Astrocyte of the cerebellum (primary cell): ENCODE results near the gene CPXM2.

ENCODE experiments used
- DNase-seq: peaks from one replicate; pipeline ENCODE4 v3.0.0-alpha.2; 2011; ENCODE audit warnings: low read depth
- H3K4me3 ChIP-seq: 2 replicates; pipeline ENCODE4 v1.5.1; 2011; ENCODE audit warnings: mild to moderate bottlenecking, low read depth, low read length, moderate library complexity
- CTCF ChIP-seq: IDR thresholded peaks from 2 replicates; pipeline ENCODE4 v1.5.1; 2012; ENCODE audit warnings: low read length, low read depth, moderate library complexity, mild to moderate bottlenecking; ENCODE audit errors: missing control alignments
- in situ Hi-C: cut with HindIII; loops from 2 replicates; pipeline ENCODE4 v1.10.0; 2017; ENCODE audit warnings: low sequenced_read_pairs

Gene CPXM2

GRCh38 chr10:123863183-123863575, 28.4 kb downstream of the CPXM2 start:
- TF ChIP-seq CTCF: no peak
- in situ Hi-C loops: no loop called here
- DNase-seq: no peak
- no peak overlapping the region for H3K4me3 ChIP-seq

GRCh38 chr10:123862421-123863182, 29.0 kb downstream of the CPXM2 start:
- in situ Hi-C loops: no loop called here
- H3K4me3 ChIP-seq: no peak overlapping the region
- no peak for DNase-seq
- TF ChIP-seq CTCF: no peak

- no peak for DNase-seq
- no peak for TF ChIP-seq CTCF
- in situ Hi-C loops: no loop called here
- H3K4me3 ChIP-seq: no peak overlapping the region
These were observed 30.8 kb downstream of the CPXM2 start for GRCh38 chr10:123860856-123861255.

- TF ChIP-seq CTCF: no peak
- DNase-seq: no peak
- in situ Hi-C loops: no loop called here
- H3K4me3 ChIP-seq: no peak overlapping the region
These were observed 31.4 kb downstream of the CPXM2 start for GRCh38 chr10:123860209-123860608.

GRCh38 chr10:123859653-123860050, 32.0 kb downstream of the CPXM2 start:
- no peak overlapping the region for H3K4me3 ChIP-seq
- no peak for TF ChIP-seq CTCF
- in situ Hi-C loops: loop anchor here (5.0 kb wide), 1 partner anchor 53 kb away; no protein-coding TSS in a partner anchor
- no peak for DNase-seq

GRCh38 chr10:123858907-123859652, 32.5 kb downstream of the CPXM2 start:
- TF ChIP-seq CTCF: no peak
- in situ Hi-C loops: loop anchor here (5.0 kb wide), 1 partner anchor 53 kb away; no protein-coding TSS in a partner anchor
- H3K4me3 ChIP-seq: no peak overlapping the region
- no peak for DNase-seq
